Neural cell (in vitro differentiated cells): Measurements from ENCODE around the gene NDUFB8. TPM values are rescaled to one million over a fixed set of nuclear protein-coding genes. Genes with fewer than 3 reads are reported as not detected.

Source experiments
- H2AFZ ChIP-seq: fragments of 200-600, 300-800 bp; sonication (generic), shearing (Covaris generic); 2 replicates; pipeline ENCODE4 v1.6.0; 2014; ENCODE audit warnings: low read depth, mild to moderate bottlenecking, antibody characterized with exemption, low read length, moderate library complexity
- H3F3A ChIP-seq: fragments of 200-600 bp; shearing (Covaris generic); 2 replicates; pipeline ENCODE4 v1.6.1; 2016; ENCODE audit warnings: mild to moderate bottlenecking, moderate library complexity, mixed read lengths, antibody characterized with exemption, low read length; ENCODE audit not compliant: insufficient read depth, poor library complexity, severe bottlenecking
- H3K27ac ChIP-seq: fragments of 200-600, 300-800 bp; sonication (generic), shearing (Covaris generic); 2 replicates; pipeline ENCODE4 v1.5.1; 2014; ENCODE audit warnings: mild to moderate bottlenecking, low read length, moderate library complexity
- H3K27me3 ChIP-seq: fragments of 300-800, 200-600 bp; sonication (generic), shearing (Covaris generic); 2 replicates; pipeline ENCODE4 v1.6.0; 2014; ENCODE audit warnings: mild to moderate bottlenecking, low read depth, low read length, moderate library complexity; ENCODE audit not compliant: insufficient read depth
- H3K36me3 ChIP-seq: fragments of 300-800, 200-600 bp; sonication (generic), shearing (Covaris generic); 2 replicates; pipeline ENCODE4 v1.5.1; 2014; ENCODE audit warnings: mild to moderate bottlenecking, antibody characterized with exemption, low read length, moderate library complexity; ENCODE audit not compliant: insufficient read depth
- H3K4me2 ChIP-seq: fragments of 300-800, 200-600 bp; sonication (generic), shearing (Covaris generic); 2 replicates; pipeline ENCODE4 v1.6.0; 2014; ENCODE audit warnings: mild to moderate bottlenecking, low read length
- H3K4me3 ChIP-seq: fragments of 300-800, 200-600 bp; sonication (generic), shearing (Covaris generic); 2 replicates; pipeline ENCODE4 v1.5.1; 2014; ENCODE audit warnings: mild to moderate bottlenecking, low read length, moderate library complexity
- H3K79me2 ChIP-seq: fragments of 200-600 bp; shearing (Covaris generic); replicated peaks from 2 replicates; pipeline ENCODE4 v1.6.0; 2014; ENCODE audit warnings: mild to moderate bottlenecking, low read length, moderate library complexity; ENCODE audit not compliant: insufficient read depth
- H3K9ac ChIP-seq: fragments of 300-800, 200-600 bp; sonication (generic), shearing (Covaris generic); 2 replicates; pipeline ENCODE4 v1.6.1; 2016; ENCODE audit warnings: mild to moderate bottlenecking, low read length, mixed read lengths
- H3K9me2 ChIP-seq: fragments of 200-600 bp; shearing (Covaris generic); 2 replicates; pipeline ENCODE4 v1.6.1; 2016; ENCODE audit warnings: mild to moderate bottlenecking, low read length, mixed read lengths; ENCODE audit not compliant: insufficient read depth
- H3K9me3 ChIP-seq: fragments of 200-600, 300-800 bp; sonication (generic), shearing (Covaris generic); 2 replicates; pipeline ENCODE4 v1.6.1; 2016; ENCODE audit warnings: mild to moderate bottlenecking, mixed run types, low read length, moderate library complexity, mixed read lengths
- H4K20me1 ChIP-seq: fragments of 200-600 bp; shearing (Covaris generic); 2 replicates; pipeline ENCODE4 v1.6.1; 2016; ENCODE audit warnings: mild to moderate bottlenecking, mixed run types; ENCODE audit not compliant: insufficient read depth
- EP300 ChIP-seq: fragments of 450-650 bp; conservative IDR thresholded peaks from 2 replicates; pipeline ENCODE4 v1.6.1; 2014; ENCODE audit warnings: antibody characterized with exemption, mild to moderate bottlenecking, moderate library complexity; ENCODE audit not compliant: poor library complexity, severe bottlenecking
- EZH2 ChIP-seq: fragments of 200-600, 300-800 bp; shearing (Covaris generic), sonication (generic); IDR thresholded peaks from 2 replicates; pipeline ENCODE4 v1.6.1; 2014; ENCODE audit warnings: antibody characterized with exemption, low read length, borderline replicate concordance, mild to moderate bottlenecking; ENCODE audit not compliant: insufficient read depth, poor library complexity, severe bottlenecking
- MXI1 ChIP-seq: fragments of 450-650 bp; conservative IDR thresholded peaks from 2 replicates; pipeline ENCODE4 v1.6.1; 2014; ENCODE audit warnings: antibody characterized with exemption, mild to moderate bottlenecking; ENCODE audit not compliant: poor library complexity, severe bottlenecking
- POLR2AphosphoS5 ChIP-seq: IDR thresholded peaks from 2 replicates; pipeline ENCODE4 v1.6.1; 2012
- RAD21 ChIP-seq: fragments of 450-650 bp; conservative IDR thresholded peaks from 2 replicates; pipeline ENCODE4 v1.6.1; 2014; ENCODE audit warnings: antibody characterized with exemption, mild to moderate bottlenecking, moderate library complexity
- REST ChIP-seq: IDR thresholded peaks from 2 replicates; pipeline ENCODE4 v1.6.1; 2012; ENCODE audit warnings: borderline replicate concordance
- SMC3 ChIP-seq: fragments of 450-650 bp; conservative IDR thresholded peaks from 2 replicates; pipeline ENCODE4 v1.6.1; 2014; ENCODE audit warnings: antibody characterized with exemption, mild to moderate bottlenecking, moderate library complexity; ENCODE audit not compliant: poor library complexity
- TAF1 ChIP-seq: IDR thresholded peaks from 2 replicates; pipeline ENCODE4 v1.6.1; 2012; ENCODE audit warnings: low read depth
- polyA minus RNA-seq: library from RNA; depleted of rRNA, polyadenylated mRNA; stranded (reverse); fragments of >200 nt; gene quantifications from 2 replicates; pipeline ENCODE4 v1.2.3, GENCODE V29; 2014
- polyA plus RNA-seq: library from polyadenylated mRNA; depleted of rRNA; stranded (reverse); fragments of >200 nt; gene quantifications from 2 replicates; pipeline ENCODE4 v1.2.3, GENCODE V29; 2014
- TF ChIP-seq, protein P1 (sequence below): fragments of 450-650 bp; IDR thresholded peaks from 2 replicates; pipeline ENCODE4 v1.5.1; 2014; ENCODE audit warnings: antibody characterized with exemption, mild to moderate bottlenecking, moderate library complexity; ENCODE audit not compliant: poor library complexity, severe bottlenecking

Gene NDUFB8
- polyA plus RNA-seq: 407 and 483 TPM in 2 replicates
- 126 and 128 TPM in 2 replicates for polyA minus RNA-seq

GRCh38 chr10:100529475-100530298 is at the start of gene NDUFB8:
Gene NDUFB8, minus strand, starts transcription at chr10:100529871. Its CDS starts 20 bp downstream, at chr10:100529851.
- H3K27me3 ChIP-seq: no peaks in the 10 kb centered on the region
- H4K20me1 ChIP-seq: no peaks in the 10 kb centered on the region
- H3K79me2 ChIP-seq: peaks cover 17% of the 10 kb centered on the region
- H3K4me2 ChIP-seq: peak within 1 kb of the TSS; percentile 95
- peak within 1 kb of the TSS; percentile 91 for H3K4me3 ChIP-seq
- peaks cover 9% of the 10 kb centered on the region for H3K36me3 ChIP-seq
- peak within 1 kb of the TSS; percentile 90 for H2AFZ ChIP-seq
- TF ChIP-seq EZH2: no peak
- TF ChIP-seq, protein P1, sequence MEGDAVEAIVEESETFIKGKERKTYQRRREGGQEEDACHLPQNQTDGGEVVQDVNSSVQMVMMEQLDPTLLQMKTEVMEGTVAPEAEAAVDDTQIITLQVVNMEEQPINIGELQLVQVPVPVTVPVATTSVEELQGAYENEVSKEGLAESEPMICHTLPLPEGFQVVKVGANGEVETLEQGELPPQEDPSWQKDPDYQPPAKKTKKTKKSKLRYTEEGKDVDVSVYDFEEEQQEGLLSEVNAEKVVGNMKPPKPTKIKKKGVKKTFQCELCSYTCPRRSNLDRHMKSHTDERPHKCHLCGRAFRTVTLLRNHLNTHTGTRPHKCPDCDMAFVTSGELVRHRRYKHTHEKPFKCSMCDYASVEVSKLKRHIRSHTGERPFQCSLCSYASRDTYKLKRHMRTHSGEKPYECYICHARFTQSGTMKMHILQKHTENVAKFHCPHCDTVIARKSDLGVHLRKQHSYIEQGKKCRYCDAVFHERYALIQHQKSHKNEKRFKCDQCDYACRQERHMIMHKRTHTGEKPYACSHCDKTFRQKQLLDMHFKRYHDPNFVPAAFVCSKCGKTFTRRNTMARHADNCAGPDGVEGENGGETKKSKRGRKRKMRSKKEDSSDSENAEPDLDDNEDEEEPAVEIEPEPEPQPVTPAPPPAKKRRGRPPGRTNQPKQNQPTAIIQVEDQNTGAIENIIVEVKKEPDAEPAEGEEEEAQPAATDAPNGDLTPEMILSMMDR: peak; percentile 18
- peak; percentile 93 for TF ChIP-seq REST
- TF ChIP-seq TAF1: peak; percentile 88
- TF ChIP-seq SMC3: peak; percentile 33
- peak; percentile 93 for TF ChIP-seq POLR2AphosphoS5
- no peak for TF ChIP-seq RAD21
- peak; percentile 75 for TF ChIP-seq MXI1
- peak; percentile 42 for TF ChIP-seq EP300
- no peaks in the 10 kb centered on the region for H3K9me2 ChIP-seq
- H3K27ac ChIP-seq: peak within 1 kb of the TSS; percentile 77
- H3K9me3 ChIP-seq: no peaks in the 10 kb centered on the region
- peak within 1 kb of the TSS; percentile 92 for H3K9ac ChIP-seq
- no peaks in the 10 kb centered on the region for H3F3A ChIP-seq

- no peak overlapping the region for H2AFZ ChIP-seq
- no peaks in the 10 kb centered on the region for H3K79me2 ChIP-seq
- H3K9ac ChIP-seq: no peak overlapping the region
- no peaks in the 10 kb centered on the region for H3K9me2 ChIP-seq
- no peak overlapping the region for H3K27ac ChIP-seq
- peaks cover 12% of the 10 kb centered on the region for H3K27me3 ChIP-seq
- no peak overlapping the region for H3K4me3 ChIP-seq
- no peaks in the 10 kb centered on the region for H3F3A ChIP-seq
- H3K36me3 ChIP-seq: no peaks in the 10 kb centered on the region
- H3K4me2 ChIP-seq: no peak overlapping the region
- H4K20me1 ChIP-seq: no peaks in the 10 kb centered on the region
- no peaks in the 10 kb centered on the region for H3K9me3 ChIP-seq
- TF ChIP-seq SMC3 (no peak), REST (no peak), EZH2 (no peak), POLR2AphosphoS5 (no peak), EP300 (no peak), MXI1 (no peak), TAF1 (no peak), RAD21 (no peak)
- TF ChIP-seq, protein P1: no peak
Observed at GRCh38 chr10:100576282-100576635, 46.6 kb upstream of the NDUFB8 start.
